Measurements from ENCODE around the gene DNM2. TPM values are rescaled to one million over a fixed set of nuclear protein-coding genes. Genes with fewer than 3 reads are reported as not detected.
"Not testable (repeated sequence)": the region's sequence is repeated elsewhere in the genome, so short reads cannot be mapped to it uniquely, and the experiment has no call there.

Gene DNM2
- total RNA-seq (2014; rRNA removed) = 75.3 and 80.3 TPM in 2 replicates
- polyA plus RNA-seq (2012) = 87.0 TPM

DNA sequence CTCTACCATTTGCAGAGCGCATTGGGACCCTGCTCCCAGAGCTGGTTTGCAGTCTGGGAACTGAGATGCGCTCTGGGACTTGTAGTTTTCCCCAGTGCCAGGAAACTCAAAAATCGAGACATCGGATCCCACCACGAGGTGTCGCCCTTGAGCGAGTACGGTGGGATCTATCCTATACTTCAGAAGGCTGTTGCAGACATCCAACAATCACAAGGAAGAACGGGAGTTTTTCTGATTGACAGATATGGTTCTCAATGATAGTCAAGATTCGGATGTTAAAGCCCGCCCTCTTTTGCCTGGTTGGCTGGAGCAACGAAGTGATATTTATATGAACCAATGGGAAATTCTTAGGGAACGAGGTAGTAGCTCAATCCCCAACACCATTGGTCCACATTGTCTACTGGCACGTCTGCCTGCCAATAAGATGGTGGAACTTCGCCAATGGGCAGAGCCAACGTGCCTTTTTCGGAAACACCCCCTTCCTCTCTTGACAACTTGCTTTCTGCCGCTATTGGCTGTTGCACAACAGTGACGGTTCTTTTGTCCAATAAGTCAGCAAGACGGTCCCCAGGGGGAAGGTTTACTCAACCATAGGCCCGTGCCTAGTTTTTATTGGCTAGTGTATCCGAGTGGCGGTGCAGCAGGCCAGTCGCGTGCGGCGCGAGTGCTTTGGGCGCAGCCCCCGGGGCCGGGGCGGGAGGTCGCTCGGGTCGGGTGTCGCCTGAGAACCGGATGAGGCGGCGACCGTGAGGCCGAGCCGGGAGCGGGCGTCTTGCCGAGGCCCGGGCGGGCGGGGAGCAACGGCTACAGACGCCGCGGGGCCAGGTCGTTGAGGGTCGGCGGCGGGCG lies at the start of gene DNM2:
TSS of gene DNM2 (plus strand) at position 724 of the 849 bp plus-strand sequence. CDS start 164 bp downstream, outside the sequence.
- peak; percentile 100 for DNase-seq (ENCODE audit: low read depth)

DNA sequence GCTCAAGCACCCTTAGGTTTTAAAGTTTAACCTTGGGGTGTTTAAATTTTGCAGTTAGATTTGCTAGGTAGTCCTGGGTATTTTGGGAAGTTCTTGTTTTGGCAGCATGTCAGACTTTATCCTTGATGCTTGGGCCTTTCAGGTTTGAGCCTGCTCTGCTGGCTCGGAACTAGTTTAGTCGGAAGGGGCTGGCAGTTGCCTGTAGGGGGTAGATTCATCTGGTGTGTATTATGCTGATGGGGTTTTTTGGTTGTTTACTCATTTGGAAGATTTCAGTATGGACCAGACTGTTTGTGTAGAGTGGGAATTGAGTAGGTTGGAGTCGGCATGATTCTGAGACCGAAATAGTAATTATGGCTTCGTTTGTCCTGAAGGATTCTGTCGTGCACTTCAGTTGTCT lies 48.6 kb upstream of the DNM2 start:
- no peak for DNase-seq (ENCODE audit: low read depth)

DNA sequence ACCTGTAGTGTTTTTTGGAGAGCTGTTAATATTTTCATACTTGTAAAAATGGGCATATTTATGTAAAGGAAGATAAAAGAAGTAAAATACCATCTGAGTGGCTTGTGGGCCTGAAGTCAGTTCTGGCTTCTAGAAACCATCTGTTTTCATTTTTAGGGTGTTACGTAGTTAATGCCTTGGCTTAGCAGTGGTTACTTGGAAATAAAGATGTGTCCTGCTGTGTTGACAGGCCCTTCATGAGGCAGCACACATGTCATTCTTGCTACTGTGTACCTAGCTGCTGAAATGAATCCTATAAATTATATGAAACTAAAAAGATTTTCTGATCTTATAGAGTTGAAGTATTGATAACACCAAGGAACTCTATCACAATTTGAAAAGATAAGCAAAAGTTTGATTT lies 47.7 kb upstream of the DNM2 start:
- no peak for DNase-seq (ENCODE audit: low read depth)

DNA sequence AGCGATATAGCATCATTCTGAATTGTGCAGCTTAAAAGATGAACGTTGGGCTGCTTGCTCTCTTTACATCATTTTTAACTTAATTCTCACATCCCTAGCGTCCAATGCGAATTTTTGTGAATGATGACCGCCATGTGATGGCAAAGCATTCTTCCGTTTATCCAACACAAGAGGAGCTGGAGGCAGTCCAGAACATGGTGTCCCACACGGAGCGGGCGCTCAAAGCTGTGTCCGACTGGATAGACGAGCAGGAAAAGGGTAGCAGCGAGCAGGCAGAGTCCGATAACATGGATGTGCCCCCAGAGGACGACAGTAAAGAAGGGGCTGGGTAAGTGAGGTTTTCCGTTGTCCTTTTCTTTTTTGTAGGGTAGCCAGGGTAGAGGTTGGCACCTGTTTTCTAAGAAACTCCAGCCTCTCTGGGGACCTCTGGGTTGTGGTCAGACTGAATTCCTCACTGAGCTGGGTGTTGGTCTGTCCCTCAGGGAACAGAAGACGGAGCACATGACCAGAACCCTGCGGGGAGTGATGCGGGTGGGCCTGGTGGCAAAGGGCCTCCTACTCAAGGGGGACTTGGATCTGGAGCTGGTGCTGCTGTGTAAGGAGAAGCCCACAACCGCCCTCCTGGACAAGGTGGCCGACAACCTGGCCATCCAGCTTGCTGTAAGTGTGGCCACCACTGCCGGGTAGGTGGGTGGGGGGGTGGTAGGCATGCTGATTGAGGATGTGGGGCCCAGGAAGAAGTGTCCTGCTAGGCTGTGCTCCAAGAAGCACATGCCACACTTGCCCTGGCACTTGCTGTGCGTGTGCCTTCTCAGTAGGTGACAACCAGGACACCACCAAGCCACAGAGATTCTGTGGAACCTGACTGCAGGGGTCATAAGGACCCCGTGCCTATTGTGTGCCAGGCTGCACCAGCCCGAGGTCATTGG lies 46.7 kb upstream of the DNM2 start:
- DNase-seq (ENCODE audit: low read depth) = peak; percentile 65

DNA sequence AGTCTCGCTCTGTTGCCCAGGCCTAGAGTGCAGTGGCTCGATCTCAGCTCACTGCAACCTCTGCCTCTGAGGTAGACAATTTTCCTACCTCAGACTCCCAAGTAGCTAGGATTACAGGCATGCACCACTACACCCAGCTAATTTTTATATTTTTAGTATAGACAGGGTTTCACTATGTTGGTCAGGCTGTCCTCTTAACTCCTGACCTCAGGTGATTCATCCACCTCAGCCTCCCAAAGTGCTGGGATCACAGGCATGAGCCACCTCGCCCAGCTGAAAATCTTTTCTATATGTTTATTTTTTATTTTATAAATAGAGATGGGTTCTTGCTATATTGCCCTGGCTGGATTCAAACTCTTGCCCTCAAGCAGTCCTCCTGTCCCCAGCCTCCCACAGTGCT lies 46.0 kb upstream of the DNM2 start:
- DNase-seq (ENCODE audit: low read depth) = not testable (repeated sequence)

DNA sequence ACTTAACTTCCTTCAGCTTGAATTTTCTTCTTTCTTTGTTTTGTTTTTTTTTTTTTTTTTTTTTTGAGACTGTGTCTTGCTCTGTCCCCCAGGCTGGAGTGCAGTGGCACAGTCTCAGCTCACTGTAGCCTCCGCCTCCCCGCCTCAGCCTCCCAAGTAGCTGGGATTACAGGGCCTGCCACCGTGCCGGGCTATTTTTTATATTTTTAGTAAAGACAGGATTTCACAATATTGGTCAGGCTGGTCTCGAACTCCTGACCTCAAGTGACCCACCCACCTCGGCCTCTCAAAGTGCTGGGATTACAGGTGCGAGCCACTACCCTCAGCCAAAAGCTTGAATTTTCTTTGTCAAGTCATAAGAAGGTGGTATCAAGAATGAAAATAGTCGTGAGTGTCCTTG lies 42.7 kb upstream of the DNM2 start:
- DNase-seq (ENCODE audit: low read depth) = not testable (repeated sequence)

DNA sequence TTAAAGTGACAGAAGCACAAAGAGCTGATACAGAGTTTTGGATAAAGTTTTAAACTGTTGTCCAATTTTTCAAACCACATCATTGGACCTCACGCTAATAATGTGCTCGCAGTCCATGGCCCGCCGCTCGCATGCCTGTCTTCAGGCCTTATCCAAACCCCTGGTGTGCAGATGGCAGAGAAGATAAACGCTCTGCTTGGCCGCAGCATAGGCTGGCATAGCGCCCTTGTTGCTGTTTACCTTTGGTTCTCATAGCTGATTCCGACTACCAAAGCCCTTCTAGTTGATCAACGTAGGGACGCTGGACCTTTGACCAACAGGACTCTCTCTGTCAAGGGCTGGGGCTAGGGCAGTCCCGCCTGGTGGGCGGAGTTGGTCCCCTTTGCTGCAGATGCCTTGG lies 40.1 kb upstream of the DNM2 start:
- no peak for DNase-seq (ENCODE audit: low read depth)

DNA sequence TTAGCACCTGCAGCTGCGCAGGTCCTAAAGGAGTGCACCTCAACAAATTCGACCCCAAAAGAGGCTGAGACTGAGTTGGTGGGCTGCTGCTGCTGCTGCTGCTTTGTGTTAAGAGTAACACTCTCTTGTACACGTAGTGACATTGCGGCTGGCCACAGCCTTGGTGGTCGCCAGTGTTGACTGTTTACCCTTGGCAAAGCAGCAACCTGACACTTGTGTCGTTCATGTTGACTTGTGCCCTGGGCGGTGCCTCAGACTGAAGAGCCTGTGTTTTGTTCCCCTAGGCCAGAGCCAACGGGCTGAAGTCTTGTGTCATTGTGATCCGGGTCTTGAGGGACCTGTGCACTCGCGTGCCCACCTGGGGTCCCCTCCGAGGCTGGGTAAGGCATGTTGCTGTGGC lies 39.1 kb upstream of the DNM2 start:
- DNase-seq (ENCODE audit: low read depth) = no peak

DNA sequence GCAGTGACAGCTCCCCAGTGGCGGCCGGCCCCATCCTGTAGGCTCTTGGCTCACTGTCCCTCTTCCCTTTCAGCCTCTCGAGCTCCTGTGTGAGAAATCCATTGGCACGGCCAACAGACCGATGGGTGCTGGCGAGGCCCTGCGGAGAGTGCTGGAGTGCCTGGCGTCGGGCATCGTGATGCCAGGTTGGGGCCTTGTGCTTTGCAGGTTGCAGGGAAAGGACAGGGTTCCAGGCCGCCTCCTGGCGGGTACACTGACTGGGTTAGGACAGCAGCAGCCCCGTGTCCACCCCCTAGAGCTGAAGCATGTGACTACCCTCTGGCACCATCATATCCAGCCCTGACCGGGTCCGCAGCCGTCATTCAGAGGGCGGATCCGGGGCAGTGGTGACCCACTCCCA lies 38.1 kb upstream of the DNM2 start:
- no peak for DNase-seq (ENCODE audit: low read depth)

DNA sequence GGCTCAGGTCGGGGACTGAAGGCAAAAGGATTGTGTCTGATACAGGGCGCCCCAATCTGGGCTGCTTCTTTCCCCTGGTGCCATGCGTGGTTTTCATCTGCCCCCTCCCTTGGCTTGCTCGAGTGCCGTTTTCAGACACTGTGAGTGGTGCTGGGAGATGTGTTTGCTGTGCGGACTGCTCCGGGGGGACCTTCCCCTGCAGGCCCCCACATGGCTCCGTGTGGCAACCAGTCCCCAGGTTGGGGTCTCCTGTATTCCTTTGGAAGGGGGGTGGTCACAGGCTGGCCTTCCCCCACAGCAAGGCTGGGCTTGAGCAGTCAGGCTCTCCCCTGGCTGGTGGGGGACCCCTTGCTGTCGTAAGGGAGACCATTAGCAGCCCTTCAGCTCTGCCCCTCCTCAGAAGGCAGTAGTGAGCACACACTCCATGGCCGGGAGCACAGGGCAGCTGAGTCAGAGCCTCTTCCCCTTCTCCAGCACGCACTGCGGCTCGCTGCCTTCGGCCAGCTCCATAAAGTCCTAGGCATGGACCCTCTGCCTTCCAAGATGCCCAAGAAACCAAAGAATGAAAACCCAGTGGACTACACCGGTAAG lies 37.2 kb upstream of the DNM2 start:
- DNase-seq (ENCODE audit: low read depth) = no peak

DNA sequence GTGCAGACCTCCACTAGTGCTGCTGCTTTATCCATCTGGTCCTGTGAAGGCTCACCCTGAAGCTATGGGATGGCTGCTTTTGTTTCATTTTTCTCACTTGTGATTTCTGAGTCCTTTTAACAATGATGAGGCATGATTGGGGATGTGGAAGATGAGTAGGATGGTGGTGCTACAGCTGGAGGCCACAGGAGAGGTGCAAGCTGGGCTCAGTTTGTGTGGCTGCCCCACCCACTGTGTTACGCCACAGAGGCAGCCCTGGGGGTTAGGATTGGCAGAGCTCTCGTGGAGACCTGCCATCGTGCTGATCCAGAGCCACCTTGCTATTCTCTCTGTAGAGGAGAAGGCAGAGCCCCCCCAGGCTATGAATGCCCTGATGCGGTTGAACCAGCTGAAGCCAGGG lies 36.2 kb upstream of the DNM2 start:
- DNase-seq (ENCODE audit: low read depth) = no peak

DNA sequence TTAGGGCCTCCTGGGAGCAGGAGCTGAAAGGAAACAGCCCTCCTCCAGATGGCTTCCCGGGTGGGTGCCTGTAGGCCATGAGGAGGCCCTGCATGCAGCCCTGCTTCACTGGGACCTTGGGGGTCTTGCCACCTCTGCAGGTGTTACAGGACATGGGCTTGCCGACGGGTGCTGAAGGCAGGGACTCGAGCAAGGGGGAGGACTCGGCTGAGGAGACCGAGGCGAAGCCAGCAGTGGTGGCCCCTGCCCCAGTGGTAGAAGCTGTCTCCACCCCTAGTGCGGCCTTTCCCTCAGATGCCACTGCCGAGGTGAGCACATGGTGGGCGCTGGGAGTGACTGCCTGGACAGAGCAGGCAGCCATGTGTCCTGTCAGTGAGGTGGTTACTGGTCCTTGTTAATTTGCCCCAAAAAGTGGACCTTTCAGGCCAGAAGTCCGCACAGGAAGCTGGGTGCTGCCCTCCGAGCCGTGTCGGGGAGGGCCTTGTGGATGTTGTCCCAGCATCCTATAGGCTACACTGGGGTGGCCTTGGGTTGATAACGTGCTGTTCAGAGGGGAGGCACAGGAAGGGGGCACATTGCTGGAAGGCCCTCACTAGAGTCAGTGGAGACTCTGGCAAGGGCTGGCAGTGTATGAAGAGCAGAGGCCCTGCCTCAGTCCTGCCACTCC lies 35.3 kb upstream of the DNM2 start:
- DNase-seq (ENCODE audit: low read depth) = no peak

DNA sequence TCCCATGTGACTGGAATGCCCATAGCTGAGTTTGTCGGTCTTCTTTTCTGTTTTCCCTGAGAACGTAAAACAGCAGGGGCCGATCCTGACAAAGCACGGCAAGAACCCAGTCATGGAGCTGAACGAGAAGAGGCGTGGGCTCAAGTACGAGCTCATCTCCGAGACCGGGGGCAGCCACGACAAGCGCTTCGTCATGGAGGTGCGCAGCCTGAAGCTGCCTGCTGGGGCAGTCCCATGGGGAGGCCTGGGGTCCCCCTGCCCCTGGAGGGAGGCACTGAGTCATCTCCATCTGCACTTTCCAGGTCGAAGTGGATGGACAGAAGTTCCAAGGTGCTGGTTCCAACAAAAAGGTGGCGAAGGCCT lies 34.8 kb upstream of the DNM2 start:
- DNase-seq (ENCODE audit: low read depth) = no peak

DNA sequence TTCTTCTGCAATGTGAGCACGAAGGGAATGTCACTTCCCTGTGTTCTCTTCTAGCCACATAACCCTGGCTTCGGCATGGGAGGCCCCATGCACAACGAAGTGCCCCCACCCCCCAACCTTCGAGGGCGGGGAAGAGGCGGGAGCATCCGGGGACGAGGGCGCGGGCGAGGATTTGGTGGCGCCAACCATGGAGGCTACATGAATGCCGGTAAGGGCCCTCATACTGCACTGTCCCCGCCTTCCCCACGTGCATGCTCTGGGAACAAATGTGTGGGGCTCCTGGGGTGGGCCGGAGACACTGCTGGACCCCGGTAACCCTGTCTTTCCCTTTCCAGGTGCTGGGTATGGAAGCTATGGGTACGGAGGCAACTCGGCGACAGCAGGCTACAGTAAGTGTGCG lies 34.3 kb upstream of the DNM2 start:
- no peak for DNase-seq (ENCODE audit: low read depth)

DNA sequence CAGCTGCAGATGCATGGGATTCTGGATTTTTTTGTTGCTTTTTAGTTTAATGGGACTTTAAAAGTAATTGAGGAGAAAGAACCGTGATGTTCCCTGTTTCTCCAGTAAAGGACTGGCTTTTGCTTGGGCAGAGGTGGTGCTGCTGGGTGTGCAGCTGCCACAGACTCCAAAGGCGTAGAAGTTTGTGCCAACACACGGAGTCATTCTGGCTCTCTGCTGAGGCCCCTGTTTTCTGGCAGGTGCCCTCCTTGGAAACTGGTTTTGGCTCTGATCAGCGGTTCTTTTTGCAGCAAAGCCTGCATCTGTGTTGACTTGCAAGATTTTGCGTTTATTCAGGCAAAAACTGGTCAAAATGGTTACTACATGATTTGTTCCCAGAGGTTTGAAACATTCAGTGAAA lies 32.7 kb upstream of the DNM2 start:
- no peak for DNase-seq (ENCODE audit: low read depth)

DNA sequence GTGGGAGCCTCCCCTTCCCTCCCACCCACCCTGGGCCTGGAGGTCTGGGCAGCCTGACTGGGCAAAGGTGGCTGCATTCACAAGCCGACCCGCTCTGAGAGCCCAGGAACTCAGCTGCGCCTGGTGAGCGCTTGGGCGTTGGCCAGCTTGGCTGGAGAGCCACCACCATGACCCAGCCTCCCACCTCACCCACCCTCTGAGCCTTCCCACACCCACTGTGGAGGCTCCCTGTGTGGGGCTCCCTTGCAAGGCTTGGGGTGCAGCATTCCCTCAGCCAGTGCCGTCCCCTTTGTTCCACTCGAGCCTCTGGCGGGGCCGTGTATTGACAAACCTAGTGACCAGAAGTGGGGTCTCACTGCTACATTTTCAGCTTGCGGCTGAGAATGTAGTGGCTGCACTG lies 31.7 kb upstream of the DNM2 start:
- DNase-seq (ENCODE audit: low read depth) = no peak

DNA sequence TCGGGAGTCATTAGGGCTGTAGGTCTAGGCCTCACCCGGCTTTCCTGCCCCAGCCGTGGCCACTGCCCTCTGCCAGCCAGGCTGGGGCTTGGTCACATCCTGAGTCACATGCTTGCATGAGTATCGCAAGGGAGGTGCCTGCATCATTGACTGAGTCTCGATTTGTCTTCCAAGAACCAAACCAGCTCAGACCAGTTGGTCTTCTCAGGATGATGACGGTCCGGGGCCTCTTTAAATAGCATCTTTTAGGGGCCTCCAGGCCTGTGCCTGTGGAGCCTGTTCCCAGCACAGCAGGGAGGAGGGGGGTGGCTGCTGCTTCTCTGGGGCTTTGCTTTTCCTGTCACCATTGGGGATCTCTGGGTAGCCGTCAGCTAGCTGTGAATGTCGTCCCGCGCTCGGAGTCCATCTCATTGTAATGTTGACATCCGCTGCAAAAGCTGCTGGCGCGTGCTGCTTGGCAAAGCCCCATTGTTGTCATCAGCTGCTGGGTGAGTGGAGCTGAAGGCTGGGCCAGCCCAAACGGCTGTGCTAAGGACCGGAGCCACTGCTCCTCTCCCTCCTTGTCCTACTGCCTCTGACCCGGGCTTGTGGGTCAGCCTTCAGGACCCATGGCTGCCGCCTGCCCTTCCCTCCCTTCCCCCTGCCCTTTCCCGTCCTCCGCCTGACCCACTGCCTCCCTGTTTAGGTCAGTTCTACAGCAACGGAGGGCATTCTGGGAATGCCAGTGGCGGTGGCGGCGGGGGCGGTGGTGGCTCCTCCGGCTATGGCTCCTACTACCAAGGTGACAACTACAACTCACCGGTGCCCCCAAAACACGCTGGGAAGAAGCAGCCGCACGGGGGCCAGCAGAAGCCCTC lies 31.0 kb upstream of the DNM2 start:
- peak; percentile 74 for DNase-seq (ENCODE audit: low read depth)

DNA sequence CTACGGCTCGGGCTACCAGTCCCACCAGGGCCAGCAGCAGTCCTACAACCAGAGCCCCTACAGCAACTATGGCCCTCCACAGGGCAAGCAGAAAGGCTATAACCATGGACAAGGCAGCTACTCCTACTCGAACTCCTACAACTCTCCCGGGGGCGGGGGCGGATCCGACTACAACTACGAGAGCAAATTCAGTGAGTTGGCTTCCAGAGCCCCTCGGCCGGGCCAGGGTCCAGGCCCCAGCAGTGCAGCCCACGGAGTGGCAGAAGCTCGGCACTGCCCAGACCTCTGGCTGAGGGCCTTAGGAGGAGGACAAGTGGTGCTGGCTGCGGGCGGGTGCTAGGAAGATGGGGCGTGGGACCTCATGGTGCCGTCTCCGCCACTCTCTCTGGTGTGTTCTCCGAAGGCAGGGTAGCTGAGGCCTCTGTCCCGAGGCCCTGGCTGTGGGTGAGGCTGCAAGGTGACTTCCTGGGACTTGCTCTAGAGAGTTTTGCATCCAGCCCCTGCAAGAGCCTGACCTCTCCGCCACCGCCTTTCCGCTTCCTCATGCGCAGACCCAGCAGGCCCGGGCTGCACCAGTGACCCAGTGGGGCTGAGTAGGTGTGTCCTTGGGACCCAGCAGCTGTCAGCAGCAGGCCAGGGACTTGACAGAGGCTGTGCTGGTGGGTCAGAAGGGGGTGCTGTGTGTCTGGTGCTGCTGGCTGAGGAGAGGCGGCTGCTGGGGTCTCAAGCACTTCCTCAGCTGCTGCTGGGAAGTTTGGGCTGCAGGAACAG lies 30.2 kb upstream of the DNM2 start:
- no peak for DNase-seq (ENCODE audit: low read depth)

DNA sequence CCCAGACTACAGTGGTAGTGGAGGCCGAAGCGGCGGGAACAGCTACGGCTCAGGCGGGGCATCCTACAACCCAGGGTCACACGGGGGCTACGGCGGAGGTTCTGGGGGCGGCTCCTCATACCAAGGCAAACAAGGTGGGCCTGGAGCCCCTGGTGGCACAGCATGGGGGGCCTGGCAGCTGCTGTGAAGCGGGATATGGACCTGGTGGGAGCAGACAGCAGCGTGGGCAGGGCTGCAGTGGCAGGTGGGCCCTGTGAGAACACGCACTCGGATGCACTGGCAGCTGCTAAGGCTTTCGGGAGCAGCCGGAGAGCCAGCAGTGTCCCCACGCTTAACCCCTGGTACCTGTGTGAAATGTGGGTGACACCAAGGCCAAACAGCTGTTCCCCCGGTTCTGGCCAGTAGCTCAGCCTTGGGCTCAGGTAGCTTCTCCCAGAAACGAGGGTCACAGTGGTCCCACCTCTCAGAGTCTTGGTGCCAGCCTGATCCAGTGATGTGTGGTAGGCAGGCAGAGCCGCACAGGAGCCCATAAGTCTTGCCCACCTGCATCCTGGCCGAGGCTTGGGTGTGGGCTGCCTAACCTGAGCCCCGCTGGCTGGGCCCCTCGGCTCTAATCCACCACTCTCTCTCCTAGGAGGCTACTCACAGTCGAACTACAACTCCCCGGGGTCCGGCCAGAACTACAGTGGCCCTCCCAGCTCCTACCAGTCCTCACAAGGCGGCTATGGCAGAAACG lies 29.2 kb upstream of the DNM2 start:
- no peak for DNase-seq (ENCODE audit: low read depth)

Measured in LHCN-M2 (cell line).